Stimulated activated naive CD8-positive, alpha-beta T cell treated with anti-CD3 and anti-CD28 coated beads, Interleukin-15, Interleukin-2, amounts not matched to agents 100 U/mL and 50 U/mL, for 24 hours (primary cell): ENCODE measurements around the gene RAD9A.
"Not testable (repeated sequence)": the region's sequence is repeated elsewhere in the genome, so short reads cannot be mapped to it uniquely, and the experiment has no call there.

Experiments used
- ATAC-seq: fragments of 150-1000 bp; cut with Tn5 transposase; one replicate; pipeline ENCODE4 v1.10.0; 2021
- DNase-seq: peaks from one replicate; pipeline ENCODE4 v3.0.0; 2021

The RAD9A gene

GRCh38 chr11:67397536-67397935 is 5.8 kb downstream of the RAD9A start:
- ATAC-seq, result no peak
- no peak for DNase-seq

GRCh38 chr11:67397986-67398660 is 6.3 kb downstream of the RAD9A start:
- ATAC-seq (no peak), DNase-seq (no peak)

- DNase-seq, result no peak
Observed at GRCh38 chr11:67398661-67399563, 7.1 kb downstream of the RAD9A start.

GRCh38 chr11:67400251-67400941 is 8.6 kb downstream of the RAD9A start:
- ATAC-seq, result no peak
- peak; percentile 41 for DNase-seq

More at GRCh38 chr11:67398661-67399563, 7.1 kb downstream of the RAD9A start:
- ATAC-seq, result no peak

- peak; percentile 47 for DNase-seq
- ATAC-seq, result peak; percentile 1
Observed at GRCh38 chr11:67400942-67401494, 9.2 kb downstream of the RAD9A start.

GRCh38 chr11:67401495-67402191 is 9.9 kb downstream of the RAD9A start, which contains the start of gene PPP1CA:
PPP1CA (minus strand) TSS chr11:67401858; CDS start chr11:67401782, 76 bp downstream.
- peak; percentile 77 for ATAC-seq
- peak; percentile 94 for DNase-seq

GRCh38 chr11:67402192-67402839 is 10.5 kb downstream of the RAD9A start:
- not testable (repeated sequence) for DNase-seq, ATAC-seq

GRCh38 chr11:67403085-67403484 is 11.3 kb downstream of the RAD9A start:
- ATAC-seq, DNase-seq: not testable (repeated sequence)

GRCh38 chr11:67404515-67405195 is 12.9 kb downstream of the RAD9A start:
- ATAC-seq (no peak), DNase-seq (peak; percentile 65)

- DNase-seq, result no peak
- ATAC-seq, result no peak
Observed at GRCh38 chr11:67405196-67405567, 13.4 kb downstream of the RAD9A start.

- DNase-seq (no peak), ATAC-seq (no peak)
Observed at GRCh38 chr11:67405688-67406339, 14.0 kb downstream of the RAD9A start.

- DNase-seq, result no peak
- ATAC-seq, result no peak
Observed at GRCh38 chr11:67406420-67406968, 14.7 kb downstream of the RAD9A start.

GRCh38 chr11:67406969-67407687 is 15.3 kb downstream of the RAD9A start:
- DNase-seq, result no peak

GRCh38 chr11:67407688-67408163 is 15.9 kb downstream of the RAD9A start:
- ATAC-seq, result no peak
- no peak for DNase-seq

More at GRCh38 chr11:67406969-67407687, 15.3 kb downstream of the RAD9A start:
- no peak for ATAC-seq

GRCh38 chr11:67408437-67409200 is 16.8 kb downstream of the RAD9A start:
- peak; percentile 1 for ATAC-seq

GRCh38 chr11:67409261-67409666 is 17.5 kb downstream of the RAD9A start:
- ATAC-seq (peak; percentile 60), DNase-seq (peak; percentile 77)

More at GRCh38 chr11:67408437-67409200, 16.8 kb downstream of the RAD9A start:
- DNase-seq, result peak; percentile 46

- ATAC-seq (no peak), DNase-seq (peak; percentile 46)
Observed at GRCh38 chr11:67409781-67410368, 18.1 kb downstream of the RAD9A start.
